Neuronal stem cell (in vitro differentiated cells): ENCODE measurements around the gene CYP51A1. TPM values are rescaled to one million over a fixed set of nuclear protein-coding genes. Genes with fewer than 3 reads are reported as not detected.
A peak's percentile ranks its signal among the peaks of the same experiment; 100 is the strongest.

Experiments used
- DNase-seq: peaks from one replicate; pipeline ENCODE4 v3.0.0-alpha.2; 2013; ENCODE audit warnings: low spot score
- H2AFZ ChIP-seq: one replicate; pipeline ENCODE4 v1.6.1; 2013; ENCODE audit warnings: mild to moderate bottlenecking, low read length, inconsistent platforms
- H2AK5ac ChIP-seq: 2 replicates; pipeline ENCODE4 v1.6.1; 2013; ENCODE audit warnings: low read depth, mild to moderate bottlenecking, inconsistent platforms, low read length, moderate library complexity, mixed read lengths
- H2BK120ac ChIP-seq: 2 replicates; pipeline ENCODE4 v1.6.1; 2013; ENCODE audit warnings: low read depth, mild to moderate bottlenecking, inconsistent platforms, low read length, moderate library complexity, mixed read lengths
- H2BK12ac ChIP-seq: one replicate; pipeline ENCODE4 v1.6.1; 2013; ENCODE audit warnings: low read length, inconsistent platforms
- H2BK15ac ChIP-seq: 2 replicates; pipeline ENCODE4 v1.6.1; 2013; ENCODE audit warnings: mild to moderate bottlenecking, low read length, inconsistent platforms, mixed read lengths
- H2BK5ac ChIP-seq: one replicate; pipeline ENCODE4 v1.6.1; 2013; ENCODE audit warnings: inconsistent platforms, mild to moderate bottlenecking, low read length, moderate library complexity
- H3K14ac ChIP-seq: one replicate; pipeline ENCODE4 v1.6.1; 2013; ENCODE audit warnings: low read length, inconsistent platforms
- H3K18ac ChIP-seq: 2 replicates; pipeline ENCODE4 v1.6.1; 2013; ENCODE audit warnings: low read length, inconsistent platforms
- H3K23ac ChIP-seq: 2 replicates; pipeline ENCODE4 v1.6.1; 2013; ENCODE audit warnings: low read depth, mild to moderate bottlenecking, mixed read lengths, low read length, inconsistent platforms; ENCODE audit not compliant: poor library complexity
- H3K27ac ChIP-seq: replicated peaks from 3 replicates; pipeline ENCODE4 v1.5.1; 2013; ENCODE audit warnings: low read length, inconsistent platforms
- H3K27me3 ChIP-seq, 3 experiments: 2 replicates each; pipeline ENCODE4 v1.6.1; 2013; ENCODE audit warnings: low read length in 3 of 3, mild to moderate bottlenecking in 2 of 3, inconsistent platforms in 1 of 3, low read depth in 1 of 3, mixed read lengths in 1 of 3, moderate library complexity in 1 of 3; ENCODE audit not compliant: control insufficient read depth in 3 of 3, insufficient read depth in 3 of 3
- H3K36me3 ChIP-seq, 2 donors: replicated peaks in 1 of 2; 2 replicates each; pipeline ENCODE4 v1.6.1; 2013; ENCODE audit warnings: low read length in 2 of 2; ENCODE audit not compliant: control insufficient read depth in 2 of 2, insufficient read depth in 2 of 2
- H3K4ac ChIP-seq: 2 replicates; pipeline ENCODE4 v1.6.1; 2013; ENCODE audit warnings: inconsistent platforms, mild to moderate bottlenecking, low read length, moderate library complexity
- H3K4me1 ChIP-seq, 2 donors: 1 replicate in 1 of 2; 2 replicates in 1 of 2; pipeline ENCODE4 v1.6.1; 2013; ENCODE audit warnings: low read length in 2 of 2, low read depth in 1 of 2; ENCODE audit not compliant: control insufficient read depth in 2 of 2, insufficient read depth in 1 of 2
- H3K4me2 ChIP-seq: one replicate; pipeline ENCODE4 v1.6.1; 2013; ENCODE audit warnings: mild to moderate bottlenecking, low read length, inconsistent platforms; ENCODE audit not compliant: insufficient read depth, poor library complexity, severe bottlenecking
- H3K4me3 ChIP-seq, 2 donors: 2 replicates each; pipeline ENCODE4 v1.5.1; 2013; ENCODE audit warnings: low read length in 2 of 2, mild to moderate bottlenecking in 2 of 2, inconsistent platforms in 1 of 2, moderate library complexity in 1 of 2
- H3K79me1 ChIP-seq: one replicate; pipeline ENCODE4 v1.6.1; 2013; ENCODE audit warnings: low read depth, mild to moderate bottlenecking, inconsistent platforms, low read length, moderate library complexity
- H3K9ac ChIP-seq: one replicate; pipeline ENCODE4 v1.6.1; 2013; ENCODE audit warnings: mild to moderate bottlenecking, low read depth, low read length, inconsistent platforms; ENCODE audit not compliant: poor library complexity
- H3K9me3 ChIP-seq, 2 donors: replicated peaks in 1 of 2; 2 replicates each; pipeline versions ENCODE3 to v1.6.1; 2013; ENCODE audit warnings: low read length in 2 of 2, mild to moderate bottlenecking in 2 of 2, inconsistent platforms in 1 of 2, low read depth in 1 of 2, mixed read lengths in 1 of 2, moderate library complexity in 1 of 2; ENCODE audit not compliant: control insufficient read depth in 2 of 2, insufficient read depth in 1 of 2
- H4K8ac ChIP-seq: one replicate; pipeline ENCODE4 v1.6.1; 2013; ENCODE audit warnings: low read depth, mild to moderate bottlenecking, inconsistent platforms, low read length, moderate library complexity
- H4K91ac ChIP-seq: one replicate; pipeline ENCODE4 v1.6.1; 2013; ENCODE audit warnings: low read length, low read depth, mild to moderate bottlenecking, inconsistent platforms; ENCODE audit not compliant: poor library complexity
- WGBS, 2 donors: extraction: QIAGEN DNeasy Blood & Tissue Kit; methylation state at CpG; one replicate each; pipeline ENCODE4 v1.1.7; 2013; ENCODE audit warnings: missing lambda C conversion rate in 2 of 2, mixed read lengths in 1 of 2; ENCODE audit not compliant: insufficient read length in 2 of 2, insufficient replicate concordance in 1 of 2; ENCODE audit errors: extremely low coverage in 2 of 2; 5-methylcytosine and 5-hydroxymethylcytosine counted together
- polyA plus RNA-seq, 2 experiments: library from polyadenylated mRNA; stranded (reverse); fragments of 200-250 nt; gene quantifications; one replicate each; pipeline ENCODE4 v1.2.3, GENCODE V29; 2013

The CYP51A1 gene
- 79.2 TPM for polyA plus RNA-seq (2013, experiment 1 of 2)
- 83.0 TPM for polyA plus RNA-seq (2013, experiment 2 of 2)

- Histone ChIP-seq H2BK5ac (peak within 1 kb of the TSS; percentile 98), H3K4me3 (peak within 1 kb of the TSS; percentile 69 to 99), H3K27ac (peak within 1 kb of the TSS; percentile 94), H3K14ac (peak within 1 kb of the TSS; percentile 99), H2AFZ (peak within 1 kb of the TSS; percentile 99), H3K9ac (peak within 1 kb of the TSS; percentile 99), H2BK120ac (peak within 1 kb of the TSS; percentile 96), H2AK5ac (peak within 1 kb of the TSS; percentile 99), H3K36me3 (peaks cover 5 to 27% of the 10 kb centered on the region in 2 donors), H3K4me1 (peaks cover 1 to 2% of the 10 kb centered on the region in 2 donors), H3K4me2 (peak within 1 kb of the TSS; percentile 67), H2BK15ac (peak within 1 kb of the TSS; percentile 75), H3K9me3 (peaks cover 1 to 3% of the 10 kb centered on the region in 2 donors), H3K18ac (peak within 1 kb of the TSS; percentile 100), H3K27me3 (no peaks in the 10 kb centered on the region), H3K79me1 (peaks cover 6% of the 10 kb centered on the region), H4K91ac (peak within 1 kb of the TSS; percentile 85), H2BK12ac (peak within 1 kb of the TSS; percentile 58), H4K8ac (peak within 1 kb of the TSS; percentile 82), H3K4ac (peak within 1 kb of the TSS; percentile 99), H3K23ac (peak within 1 kb of the TSS; percentile 92)
- WGBS, 2 donors = no CpG with 5 or more reads among the region's 73 CpGs
- peak; percentile 91 for DNase-seq
Observed at GRCh38 chr7:92134271-92135051, at the start of gene CYP51A1. Gene CYP51A1 (minus strand): TSS chr7:92134477. CDS start chr7:92134364, 113 bp downstream.

- no peak within 1 kb of the TSS for H4K8ac ChIP-seq
- no peak within 1 kb of the TSS for H2BK5ac ChIP-seq
- H3K4me2 ChIP-seq = peak within 1 kb of the TSS; percentile 60
- no CpG with 5 or more reads among the region's 60 CpGs for WGBS, 2 donors
- H3K4ac ChIP-seq = no peak within 1 kb of the TSS
- peak within 1 kb of the TSS; percentile 92 for H2AFZ ChIP-seq
- peak within 1 kb of the TSS; percentile 31 to 73 for H3K4me3 ChIP-seq
- no peaks in the 10 kb centered on the region for H3K27me3 ChIP-seq
- no peak within 1 kb of the TSS for H2BK12ac ChIP-seq
- no peak within 1 kb of the TSS for H3K23ac ChIP-seq
- H2AK5ac ChIP-seq = no peak within 1 kb of the TSS
- H3K36me3 ChIP-seq = no peaks in the 10 kb centered on the region
- H3K9me3 ChIP-seq = peaks cover 0 to 2% of the 10 kb centered on the region in 2 donors
- H3K18ac ChIP-seq = peak within 1 kb of the TSS; percentile 79
- no peak within 1 kb of the TSS for H2BK15ac ChIP-seq
- H3K9ac ChIP-seq = no peak within 1 kb of the TSS
- H3K4me1 ChIP-seq = no peaks in the 10 kb centered on the region
- H3K27ac ChIP-seq = no peak within 1 kb of the TSS
- DNase-seq = peak; percentile 69
- no peak within 1 kb of the TSS for H4K91ac ChIP-seq
- no peaks in the 10 kb centered on the region for H3K79me1 ChIP-seq
- H2BK120ac ChIP-seq = no peak within 1 kb of the TSS
- H3K14ac ChIP-seq = no peak within 1 kb of the TSS
Observed at GRCh38 chr7:92178928-92179924, 44.9 kb upstream of the CYP51A1 start, which contains the start of gene LRRD1. Gene LRRD1 (minus strand): TSS chr7:92179142. CDS start chr7:92165202, 13,940 bp downstream.

GRCh38 chr7:92177362-92177761 is 43.1 kb upstream of the CYP51A1 start:
- H3K14ac ChIP-seq = no peak overlapping the region
- no peak overlapping the region for H2BK120ac ChIP-seq
- no peak overlapping the region for H2AK5ac ChIP-seq
- H3K9me3 ChIP-seq = peaks cover 0 to 2% of the 10 kb centered on the region in 2 donors
- no peak overlapping the region for H3K18ac ChIP-seq
- no peaks in the 10 kb centered on the region for H3K4me1 ChIP-seq
- H3K4me3 ChIP-seq = no peak overlapping the region
- no peak overlapping the region for H4K8ac ChIP-seq
- H3K79me1 ChIP-seq = no peaks in the 10 kb centered on the region
- H3K36me3 ChIP-seq = no peaks in the 10 kb centered on the region
- H2AFZ ChIP-seq = no peak overlapping the region
- no peak overlapping the region for H3K4me2 ChIP-seq
- no peak for DNase-seq
- H2BK5ac ChIP-seq = no peak overlapping the region
- no peak overlapping the region for H3K23ac ChIP-seq
- no peak overlapping the region for H2BK12ac ChIP-seq
- H3K27me3 ChIP-seq = no peaks in the 10 kb centered on the region
- no peak overlapping the region for H2BK15ac ChIP-seq
- no peak overlapping the region for H4K91ac ChIP-seq
- H3K27ac ChIP-seq = no peak overlapping the region
- H3K4ac ChIP-seq = no peak overlapping the region
- no peak overlapping the region for H3K9ac ChIP-seq
